ENCODE data around the gene UBA6.
"Not testable (repeated sequence)": the region's sequence is repeated elsewhere in the genome, so short reads cannot be mapped to it uniquely, and the experiment has no call there.

Gene UBA6

DNA sequence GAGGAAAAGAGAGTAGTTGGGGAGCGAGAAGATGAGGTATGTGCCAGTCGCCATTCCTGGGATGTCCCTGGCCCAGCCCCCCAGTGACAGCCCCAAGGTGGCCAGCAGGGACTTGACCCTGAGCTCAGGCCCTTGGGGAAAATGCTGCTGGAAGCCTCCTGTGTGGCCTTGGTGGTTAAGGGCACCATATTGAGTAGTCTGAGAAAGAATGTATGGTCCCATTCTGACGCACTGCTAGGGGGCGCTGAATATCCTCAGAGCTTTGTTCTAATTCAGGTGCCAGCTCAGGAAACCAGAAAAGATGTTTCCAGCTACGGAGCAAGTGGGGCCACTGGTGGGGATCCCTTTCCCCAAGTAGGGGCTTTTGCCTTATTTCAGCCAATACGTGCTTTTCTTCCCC lies 14.0 kb upstream of the UBA6 start:
- no peak for TF ChIP-seq CTCF (IDR thresholded peaks at IDR 0.05; ENCODE audit: low read depth, low read length, missing control alignments)
- no peak overlapping the region for H3K4me3 ChIP-seq (replicated peaks; ENCODE audit: low read depth, low read length)
- DNase-seq (ENCODE audit: extremely low read depth, low read depth), result no peak

DNA sequence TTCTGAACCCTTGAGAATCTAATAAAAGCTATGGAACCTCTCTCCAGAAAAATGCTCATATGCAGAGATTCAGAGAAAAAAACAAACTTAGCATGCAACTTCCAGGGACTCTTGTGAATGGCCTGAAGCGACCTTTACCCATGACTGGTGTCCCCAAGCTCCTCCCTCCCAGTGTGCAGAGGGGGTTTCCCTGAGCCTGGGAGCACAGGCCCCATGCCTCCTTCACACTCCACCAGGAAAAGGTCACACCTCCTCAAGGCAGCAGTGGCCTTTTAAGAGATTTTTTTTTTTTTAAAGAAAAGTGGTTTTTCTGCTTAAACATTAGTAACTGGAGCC lies 13.3 kb upstream of the UBA6 start:
- no peak overlapping the region for H3K4me3 ChIP-seq (replicated peaks; ENCODE audit: low read depth, low read length)
- no peak for TF ChIP-seq CTCF (IDR thresholded peaks at IDR 0.05; ENCODE audit: low read depth, low read length, missing control alignments)
- no peak for DNase-seq (ENCODE audit: extremely low read depth, low read depth)

GRCh38 chr4:67713529-67714247 lies 12.7 kb upstream of the UBA6 start:
- no peak for DNase-seq (ENCODE audit: extremely low read depth, low read depth)

GRCh38 chr4:67712650-67713528 lies 11.9 kb upstream of the UBA6 start:
- TF ChIP-seq CTCF (IDR thresholded peaks at IDR 0.05; ENCODE audit: low read depth, low read length, missing control alignments), result no peak
- H3K4me3 ChIP-seq (replicated peaks; ENCODE audit: low read depth, low read length), result no peak overlapping the region
- DNase-seq (ENCODE audit: extremely low read depth, low read depth), result no peak

More at GRCh38 chr4:67713529-67714247, 12.7 kb upstream of the UBA6 start:
- TF ChIP-seq CTCF (IDR thresholded peaks at IDR 0.05; ENCODE audit: low read depth, low read length, missing control alignments), result no peak
- H3K4me3 ChIP-seq (replicated peaks; ENCODE audit: low read depth, low read length), result no peak overlapping the region

GRCh38 chr4:67712000-67712625 lies 11.2 kb upstream of the UBA6 start:
- no peak overlapping the region for H3K4me3 ChIP-seq (replicated peaks; ENCODE audit: low read depth, low read length)
- no peak for TF ChIP-seq CTCF (IDR thresholded peaks at IDR 0.05; ENCODE audit: low read depth, low read length, missing control alignments)
- DNase-seq (ENCODE audit: extremely low read depth, low read depth), result no peak

- DNase-seq (ENCODE audit: extremely low read depth, low read depth); H3K4me3 ChIP-seq (replicated peaks; ENCODE audit: low read depth, low read length): not testable (repeated sequence)
Observed at GRCh38 chr4:67706682-67707081, 5.7 kb upstream of the UBA6 start.

GRCh38 chr4:67704843-67705242 lies 3.9 kb upstream of the UBA6 start:
- DNase-seq (ENCODE audit: extremely low read depth, low read depth), result no peak
- no peak for TF ChIP-seq CTCF (IDR thresholded peaks at IDR 0.05; ENCODE audit: low read depth, low read length, missing control alignments)
- H3K4me3 ChIP-seq (replicated peaks; ENCODE audit: low read depth, low read length), result no peak overlapping the region
